ENCODE measurements around the gene PRDM2.

Gene PRDM2

DNA sequence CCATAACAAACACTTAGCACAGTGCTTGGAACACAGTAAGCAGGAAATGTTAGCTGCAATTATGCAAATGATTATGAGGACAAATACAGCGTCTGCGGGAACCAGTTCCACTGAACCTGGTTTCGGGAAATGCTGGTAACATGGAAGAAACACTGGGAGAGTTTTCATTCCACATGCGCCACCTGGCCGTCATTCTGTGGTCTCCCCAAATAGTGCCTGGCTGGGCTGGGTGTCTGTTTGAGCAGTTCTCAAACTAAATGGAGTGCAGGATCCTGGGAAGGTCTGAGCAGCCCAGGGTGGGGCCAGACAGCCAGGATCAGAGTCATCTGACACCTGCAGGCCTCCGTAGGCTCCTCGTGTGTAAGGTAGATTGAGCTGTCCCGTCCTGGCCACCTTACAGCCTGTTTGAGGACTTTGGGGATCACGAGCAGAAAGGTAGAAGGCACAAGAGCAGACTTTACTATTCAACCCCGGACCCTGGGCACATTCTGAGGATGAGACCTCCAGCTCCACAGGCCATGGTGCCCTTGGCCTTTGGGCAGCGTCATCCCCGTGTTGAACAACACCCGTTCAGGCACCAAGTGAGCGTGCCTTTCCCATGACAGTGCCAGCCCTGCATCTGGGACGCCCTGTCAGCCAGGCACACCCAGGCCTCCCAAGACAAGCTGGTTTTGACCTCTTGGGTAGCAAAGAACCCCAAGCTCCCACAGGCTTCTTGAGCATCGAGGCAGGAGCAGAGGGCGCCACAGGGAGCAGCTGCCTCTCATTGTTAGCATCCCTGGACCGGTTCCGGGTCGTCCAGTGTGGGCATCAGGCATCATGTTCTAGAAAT, 101.9 kb downstream of the PRDM2 start:
- H3K9me3 ChIP-seq: no peaks in the 10 kb centered on the region
- H3K27me3 ChIP-seq (ENCODE audit: low read depth): no peaks in the 10 kb centered on the region
- in situ Hi-C loops (cut with MboI; ENCODE audit: low sequenced_read_pairs): no loop called here
- no peak for DNase-seq (ENCODE audit: low spot score in 2 of 2)
- H3K4me3 ChIP-seq: no peak overlapping the region
- no peaks in the 10 kb centered on the region for H3K36me3 ChIP-seq (replicated peaks)
- no peaks in the 10 kb centered on the region for H3K4me1 ChIP-seq

DNA sequence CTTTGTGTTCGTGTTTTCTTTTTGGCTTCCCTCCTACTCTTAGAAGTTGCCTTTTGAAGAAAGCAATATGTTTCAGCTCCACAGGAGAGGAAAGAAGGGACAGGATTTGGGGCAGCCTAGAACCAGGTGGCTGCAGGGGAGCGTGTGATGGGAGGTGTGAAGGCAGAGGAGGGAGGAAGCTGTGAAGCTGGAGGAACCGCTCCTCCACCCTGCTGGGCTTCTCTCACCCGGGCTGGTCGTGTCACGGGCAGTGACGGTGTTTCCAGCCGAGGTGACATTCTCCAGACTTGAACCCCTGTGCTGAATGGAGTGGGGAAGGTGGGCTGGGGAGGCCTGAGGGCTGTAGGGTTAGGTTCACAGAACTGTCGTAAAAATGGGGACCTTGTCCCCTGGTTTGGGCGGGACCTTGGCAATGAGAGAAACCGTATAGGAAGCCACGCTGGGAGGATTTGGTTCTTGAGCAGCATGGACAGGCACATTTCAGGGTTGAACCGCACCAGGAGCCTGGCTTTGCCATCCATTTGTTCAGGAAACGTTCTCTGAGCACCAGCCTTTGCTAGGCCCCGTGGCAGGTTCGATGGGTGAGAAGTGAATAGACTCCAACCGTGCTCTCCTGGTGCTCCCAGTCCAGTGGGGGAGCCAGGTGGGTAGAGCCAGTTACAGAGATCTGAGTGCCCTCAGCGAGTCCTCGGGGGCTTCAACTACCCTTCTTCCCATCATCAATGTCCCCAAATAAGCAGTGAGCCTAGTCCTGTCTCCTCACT, 103.0 kb downstream of the PRDM2 start:
- no peaks in the 10 kb centered on the region for H3K27me3 ChIP-seq (ENCODE audit: low read depth)
- no peak overlapping the region for H3K4me3 ChIP-seq
- no peaks in the 10 kb centered on the region for H3K9me3 ChIP-seq
- no peaks in the 10 kb centered on the region for H3K36me3 ChIP-seq (replicated peaks)
- H3K4me1 ChIP-seq: no peaks in the 10 kb centered on the region
- DNase-seq (ENCODE audit: low spot score in 2 of 2): no peak
- in situ Hi-C loops (cut with MboI; ENCODE audit: low sequenced_read_pairs): no loop called here

- Histone ChIP-seq H3K9me3 (no peaks in the 10 kb centered on the region), H3K36me3 (replicated peaks) (no peaks in the 10 kb centered on the region), H3K4me1 (no peaks in the 10 kb centered on the region), H3K4me3 (no peak overlapping the region), H3K27me3 (ENCODE audit: low read depth) (no peaks in the 10 kb centered on the region)
- in situ Hi-C loops (cut with MboI; ENCODE audit: low sequenced_read_pairs): no loop called here
- DNase-seq (ENCODE audit: low spot score in 2 of 2): no peak
Measured at GRCh38 chr1:13803546-13804239, 103.7 kb downstream of the PRDM2 start.

- in situ Hi-C loops (cut with MboI; ENCODE audit: low sequenced_read_pairs): no loop called here
- DNase-seq (ENCODE audit: low spot score in 2 of 2): no peak
- no peak overlapping the region for H3K4me3 ChIP-seq
- no peaks in the 10 kb centered on the region for H3K36me3 ChIP-seq (replicated peaks)
- no peaks in the 10 kb centered on the region for H3K27me3 ChIP-seq (ENCODE audit: low read depth)
- no peaks in the 10 kb centered on the region for H3K9me3 ChIP-seq
- H3K4me1 ChIP-seq: no peaks in the 10 kb centered on the region
Measured at GRCh38 chr1:13804240-13804633, 104.2 kb downstream of the PRDM2 start.

DNA sequence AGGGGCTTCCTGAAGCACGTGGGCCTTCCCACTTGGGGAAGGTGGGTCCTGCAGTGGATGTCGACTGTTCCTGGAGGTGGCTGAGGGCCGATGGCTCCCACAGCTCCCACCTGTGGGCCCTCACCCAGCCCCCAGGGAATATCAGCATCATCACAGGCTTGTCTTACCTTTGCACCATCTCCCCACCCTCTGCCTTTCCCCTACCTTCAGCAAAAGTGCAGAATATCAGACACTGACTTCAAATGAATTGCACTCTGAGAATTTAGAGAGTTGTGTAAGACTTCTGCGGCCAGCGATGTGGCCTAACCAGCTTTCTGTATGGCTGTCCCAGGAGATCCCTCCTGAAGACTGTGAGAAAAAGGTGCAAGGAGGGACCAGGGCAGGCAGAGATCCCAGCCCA, 105.4 kb downstream of the PRDM2 start:
- Histone ChIP-seq H3K36me3 (replicated peaks) (no peaks in the 10 kb centered on the region), H3K4me1 (no peaks in the 10 kb centered on the region; the same call in 1 of the 2 replicates), H3K27me3 (ENCODE audit: low read depth) (no peaks in the 10 kb centered on the region), H3K9me3 (no peaks in the 10 kb centered on the region), H3K4me3 (no peak overlapping the region)
- in situ Hi-C loops (cut with MboI; ENCODE audit: low sequenced_read_pairs): no loop called here
- DNase-seq (ENCODE audit: low spot score in 2 of 2): no peak

DNA sequence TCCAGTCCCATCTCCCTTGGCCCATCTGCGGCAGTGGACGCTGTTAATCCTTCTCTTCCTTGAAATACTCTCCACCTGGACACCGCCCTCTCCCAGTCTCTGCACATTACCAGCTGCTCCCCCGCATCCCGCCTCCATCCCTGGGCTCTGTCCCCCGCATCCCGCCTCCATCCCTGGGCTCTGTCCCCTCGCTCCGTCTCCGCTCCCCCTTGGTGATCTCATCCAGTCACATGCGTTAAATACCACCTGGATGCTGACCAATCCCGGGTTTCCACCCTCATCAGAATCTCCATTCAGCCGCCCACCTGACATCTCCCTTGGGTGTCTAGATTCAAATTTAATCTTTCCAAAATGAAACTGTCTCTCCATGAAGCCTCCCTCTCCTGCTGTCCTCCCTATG, 106.1 kb downstream of the PRDM2 start:
- H3K4me3 ChIP-seq: no peak overlapping the region
- no peaks in the 10 kb centered on the region; the same call in 1 of the 2 replicates for H3K4me1 ChIP-seq
- no peaks in the 10 kb centered on the region for H3K9me3 ChIP-seq
- in situ Hi-C loops (cut with MboI; ENCODE audit: low sequenced_read_pairs): no loop called here
- no peak for DNase-seq (ENCODE audit: low spot score in 2 of 2)
- no peaks in the 10 kb centered on the region for H3K27me3 ChIP-seq (ENCODE audit: low read depth)
- H3K36me3 ChIP-seq (replicated peaks): no peaks in the 10 kb centered on the region

DNA sequence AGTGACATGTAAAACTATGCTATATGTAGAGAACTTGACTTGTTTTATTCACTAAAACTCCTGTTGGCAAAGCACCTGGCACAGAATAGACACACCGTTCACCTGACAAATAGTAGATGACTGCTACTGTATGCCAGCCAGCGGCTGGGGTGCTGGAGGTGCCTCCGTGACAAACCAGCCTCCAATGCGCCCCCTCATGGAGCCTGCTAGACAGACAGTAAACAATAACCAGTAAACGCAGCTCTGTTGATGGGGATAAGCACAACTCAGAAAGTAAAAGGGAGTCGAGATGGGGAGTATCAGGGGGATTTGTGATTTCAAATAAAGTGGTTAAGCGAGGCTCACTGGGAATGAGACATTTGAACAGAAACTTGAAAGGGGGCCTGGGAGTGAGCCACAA, 107.2 kb downstream of the PRDM2 start:
- in situ Hi-C loops (cut with MboI; ENCODE audit: low sequenced_read_pairs): no loop called here

GRCh38 chr1:13808729-13809131, 108.7 kb downstream of the PRDM2 start:
- no peaks in the 10 kb centered on the region for H3K27me3 ChIP-seq (ENCODE audit: low read depth)
- H3K4me1 ChIP-seq: no peaks in the 10 kb centered on the region; the same call in 1 of the 2 replicates
- no peaks in the 10 kb centered on the region for H3K36me3 ChIP-seq (replicated peaks)
- no peaks in the 10 kb centered on the region for H3K9me3 ChIP-seq
- no peak for DNase-seq (ENCODE audit: low spot score in 2 of 2)
- in situ Hi-C loops (cut with MboI; ENCODE audit: low sequenced_read_pairs): no loop called here
- H3K4me3 ChIP-seq: no peak overlapping the region

More for the DNA sequence above, 107.2 kb downstream of the PRDM2 start:
- H3K36me3 ChIP-seq (replicated peaks): no peaks in the 10 kb centered on the region
- peak in 1 of 2 experiments; percentile 56 for DNase-seq (ENCODE audit: low spot score in 2 of 2)
- no peak overlapping the region for H3K4me3 ChIP-seq
- H3K4me1 ChIP-seq: no peaks in the 10 kb centered on the region; the same call in 1 of the 2 replicates
- H3K27me3 ChIP-seq (ENCODE audit: low read depth): no peaks in the 10 kb centered on the region
- H3K9me3 ChIP-seq: no peaks in the 10 kb centered on the region

DNA sequence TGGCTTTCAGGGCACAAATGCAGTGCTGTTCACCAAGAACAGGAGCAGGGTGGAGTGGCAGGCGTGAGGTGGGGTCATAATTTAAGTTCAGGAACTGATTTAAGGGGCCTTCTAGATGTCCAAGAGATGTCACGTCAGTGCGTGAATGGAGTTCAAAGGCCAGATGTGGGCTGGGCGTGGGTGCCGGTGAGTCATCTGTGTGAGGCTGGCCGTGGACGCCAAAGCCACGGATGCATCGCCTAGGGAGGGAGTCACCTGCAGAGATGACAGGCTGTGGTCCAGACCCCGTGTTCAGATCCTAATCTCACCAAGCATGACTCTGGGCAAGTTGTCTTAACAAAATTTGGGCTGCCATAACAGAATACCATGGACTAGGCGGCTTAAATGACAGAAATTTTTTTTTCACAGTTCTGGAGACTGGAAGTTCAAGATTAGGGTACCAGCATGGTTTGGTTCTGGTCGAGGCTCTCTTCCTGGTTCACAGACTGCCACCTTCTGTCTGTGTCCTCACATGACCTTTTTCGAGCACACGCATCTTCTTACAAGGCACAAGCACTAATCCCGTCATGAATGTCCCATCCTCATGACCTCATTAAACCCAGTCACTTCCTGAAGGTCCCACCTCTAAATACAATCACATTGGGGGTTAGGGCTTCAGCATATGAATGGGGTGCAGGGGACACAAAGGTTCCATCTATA, 109.6 kb downstream of the PRDM2 start:
- no peak for DNase-seq (ENCODE audit: low spot score in 2 of 2)
- Histone ChIP-seq H3K36me3 (replicated peaks) (no peaks in the 10 kb centered on the region), H3K9me3 (no peaks in the 10 kb centered on the region), H3K4me1 (no peaks in the 10 kb centered on the region; the same call in 1 of the 2 replicates), H3K4me3 (no peak overlapping the region), H3K27me3 (ENCODE audit: low read depth) (no peaks in the 10 kb centered on the region)
- in situ Hi-C loops (cut with MboI; ENCODE audit: low sequenced_read_pairs): no loop called here

DNA sequence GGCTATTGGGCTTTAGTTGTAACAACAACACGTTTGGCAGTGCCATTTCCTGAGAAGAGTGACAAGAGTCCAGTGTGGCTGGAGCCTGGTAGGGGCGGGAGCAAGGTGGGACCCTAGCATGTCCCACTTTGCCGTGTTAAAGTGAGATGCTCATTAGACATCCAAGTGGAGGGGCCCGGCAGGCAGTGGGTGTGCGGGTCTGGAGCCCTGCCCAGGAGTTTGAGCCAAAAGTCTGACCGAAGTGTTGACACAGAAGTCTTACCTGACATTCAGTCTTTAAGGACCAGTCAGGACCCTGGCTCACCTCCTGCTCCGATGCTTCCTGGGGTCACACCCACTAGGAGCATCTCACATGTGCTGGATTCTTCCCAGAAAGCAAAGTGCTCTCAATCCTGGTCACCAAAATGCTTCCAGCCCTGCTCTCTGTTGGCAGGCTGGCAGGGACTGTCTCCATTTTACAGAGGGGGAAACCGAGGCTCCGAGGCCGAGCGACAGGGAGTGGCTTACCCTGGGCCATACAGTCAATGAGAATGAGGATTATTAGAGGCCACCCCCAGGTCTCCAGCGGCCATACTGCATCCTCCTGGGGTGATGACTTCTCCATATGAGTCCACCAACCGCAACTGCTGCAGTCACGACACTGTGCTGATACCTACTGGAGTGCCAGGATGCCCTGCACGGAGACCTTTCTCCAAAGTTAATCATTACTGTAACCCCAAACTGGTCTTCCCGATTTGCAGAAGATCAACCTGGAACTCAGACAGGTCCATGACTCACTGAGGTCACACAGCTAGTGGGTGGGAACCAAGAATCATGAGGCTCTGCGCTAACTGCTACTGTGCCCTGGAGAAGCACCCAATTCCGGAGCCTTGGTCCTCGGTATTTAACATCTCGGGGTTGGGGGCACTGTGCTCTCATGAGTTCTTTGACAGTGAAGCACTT, 112.7 kb downstream of the PRDM2 start:
- no peak for DNase-seq (ENCODE audit: low spot score in 2 of 2)
- H3K4me3 ChIP-seq: no peak overlapping the region
- H3K9me3 ChIP-seq: no peaks in the 10 kb centered on the region
- in situ Hi-C loops (cut with MboI; ENCODE audit: low sequenced_read_pairs): no loop called here
- no peaks in the 10 kb centered on the region for H3K36me3 ChIP-seq (replicated peaks)
- no peaks in the 10 kb centered on the region; the same call in 1 of the 2 replicates for H3K4me1 ChIP-seq
- no peaks in the 10 kb centered on the region for H3K27me3 ChIP-seq (ENCODE audit: low read depth)

GRCh38 chr1:13813398-13814012, 113.5 kb downstream of the PRDM2 start:
- no peaks in the 10 kb centered on the region; the same call in 1 of the 2 replicates for H3K4me1 ChIP-seq
- no peak overlapping the region for H3K4me3 ChIP-seq
- no peaks in the 10 kb centered on the region for H3K9me3 ChIP-seq
- no peaks in the 10 kb centered on the region for H3K27me3 ChIP-seq (ENCODE audit: low read depth)
- in situ Hi-C loops (cut with MboI; ENCODE audit: low sequenced_read_pairs): no loop called here
- DNase-seq (ENCODE audit: low spot score in 2 of 2): peak in 1 of 2 experiments; percentile 62
- H3K36me3 ChIP-seq (replicated peaks): no peaks in the 10 kb centered on the region

DNA sequence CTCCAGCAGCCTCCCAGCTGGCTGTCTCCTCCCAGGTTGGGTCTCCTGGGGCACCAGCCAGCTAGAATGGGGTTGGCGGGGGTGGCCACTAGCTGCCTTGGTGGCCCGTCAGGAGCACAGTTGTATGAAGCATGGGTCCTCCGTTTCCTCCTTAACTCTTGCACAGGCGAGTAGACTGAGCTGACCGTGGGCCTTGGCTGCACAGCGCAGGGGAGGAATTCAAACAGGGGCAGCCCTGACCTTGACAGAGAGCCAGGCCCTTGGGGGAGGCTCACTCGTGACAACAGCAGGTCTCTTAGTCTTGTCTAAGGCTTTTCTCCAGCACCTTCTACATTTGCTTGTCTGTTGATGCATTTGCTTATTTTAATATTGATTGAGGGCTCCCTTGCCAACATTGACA, 114.1 kb downstream of the PRDM2 start:
- in situ Hi-C loops (cut with MboI; ENCODE audit: low sequenced_read_pairs): no loop called here
- Histone ChIP-seq H3K9me3 (no peaks in the 10 kb centered on the region), H3K4me3 (no peak overlapping the region), H3K36me3 (replicated peaks) (no peaks in the 10 kb centered on the region), H3K4me1 (no peaks in the 10 kb centered on the region; the same call in 1 of the 2 replicates), H3K27me3 (ENCODE audit: low read depth) (no peaks in the 10 kb centered on the region)
- no peak for DNase-seq (ENCODE audit: low spot score in 2 of 2)
